ENCODE measurements around the gene ADAMTSL2. TPM values are rescaled to one million over a fixed set of nuclear protein-coding genes. Genes with fewer than 3 reads are reported as not detected.

ADAMTSL2 gene
- total RNA-seq, 4 donors from 2014 or later, result 2.8 to 6.6 (median 3.2) TPM

DNA sequence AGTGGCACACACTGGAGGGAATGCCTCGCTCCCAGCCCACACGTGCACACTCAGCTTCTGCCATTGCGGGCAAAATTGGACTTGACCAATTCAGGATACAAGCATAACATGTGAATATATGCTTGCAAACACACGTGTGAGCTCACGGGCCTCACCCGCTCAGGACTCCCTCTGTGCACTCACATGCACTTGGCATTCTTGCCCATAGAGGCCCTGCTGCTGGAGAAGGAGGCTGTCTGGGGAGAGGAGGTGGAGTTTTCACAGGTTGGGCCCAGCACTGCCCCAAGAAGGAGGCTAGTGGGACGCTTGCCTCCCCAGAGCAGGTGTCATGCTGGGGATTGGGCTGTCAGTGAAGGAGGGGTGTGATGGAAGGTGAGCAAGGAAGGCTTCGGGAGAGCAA lies 11.4 kb upstream of the ADAMTSL2 start:
- no peaks in the 10 kb centered on the region for H3K9me3 ChIP-seq
- intact Hi-C loops (cut with DNase I), result no loop called here
- 77% methylated on average over 2 of the region's 8 CpGs for WGBS
- TF ChIP-seq POLR2A (IDR thresholded peaks at IDR 0.05; ENCODE audit: low read depth) (no peak), POLR2AphosphoS5 (IDR thresholded peaks at IDR 0.05) (no peak), EP300 (IDR thresholded peaks at IDR 0.05) (no peak)
- TF ChIP-seq, protein P1, sequence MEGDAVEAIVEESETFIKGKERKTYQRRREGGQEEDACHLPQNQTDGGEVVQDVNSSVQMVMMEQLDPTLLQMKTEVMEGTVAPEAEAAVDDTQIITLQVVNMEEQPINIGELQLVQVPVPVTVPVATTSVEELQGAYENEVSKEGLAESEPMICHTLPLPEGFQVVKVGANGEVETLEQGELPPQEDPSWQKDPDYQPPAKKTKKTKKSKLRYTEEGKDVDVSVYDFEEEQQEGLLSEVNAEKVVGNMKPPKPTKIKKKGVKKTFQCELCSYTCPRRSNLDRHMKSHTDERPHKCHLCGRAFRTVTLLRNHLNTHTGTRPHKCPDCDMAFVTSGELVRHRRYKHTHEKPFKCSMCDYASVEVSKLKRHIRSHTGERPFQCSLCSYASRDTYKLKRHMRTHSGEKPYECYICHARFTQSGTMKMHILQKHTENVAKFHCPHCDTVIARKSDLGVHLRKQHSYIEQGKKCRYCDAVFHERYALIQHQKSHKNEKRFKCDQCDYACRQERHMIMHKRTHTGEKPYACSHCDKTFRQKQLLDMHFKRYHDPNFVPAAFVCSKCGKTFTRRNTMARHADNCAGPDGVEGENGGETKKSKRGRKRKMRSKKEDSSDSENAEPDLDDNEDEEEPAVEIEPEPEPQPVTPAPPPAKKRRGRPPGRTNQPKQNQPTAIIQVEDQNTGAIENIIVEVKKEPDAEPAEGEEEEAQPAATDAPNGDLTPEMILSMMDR (IDR thresholded peaks at IDR 0.05), result no peak
- H3K36me3 ChIP-seq, result no peaks in the 10 kb centered on the region
- H3K27ac ChIP-seq (replicated peaks in 1 of 4), result no peak overlapping the region
- no peak for DNase-seq (ENCODE audit: extremely low spot score)
- H3K27me3 ChIP-seq, result peaks cover 0 to 18% (median 0%) of the 10 kb centered on the region in 4 donors
- H3K4me1 ChIP-seq, result peaks cover 15 to 25% (median 24%) of the 10 kb centered on the region in 4 donors
- H3K4me3 ChIP-seq, result no peak overlapping the region

DNA sequence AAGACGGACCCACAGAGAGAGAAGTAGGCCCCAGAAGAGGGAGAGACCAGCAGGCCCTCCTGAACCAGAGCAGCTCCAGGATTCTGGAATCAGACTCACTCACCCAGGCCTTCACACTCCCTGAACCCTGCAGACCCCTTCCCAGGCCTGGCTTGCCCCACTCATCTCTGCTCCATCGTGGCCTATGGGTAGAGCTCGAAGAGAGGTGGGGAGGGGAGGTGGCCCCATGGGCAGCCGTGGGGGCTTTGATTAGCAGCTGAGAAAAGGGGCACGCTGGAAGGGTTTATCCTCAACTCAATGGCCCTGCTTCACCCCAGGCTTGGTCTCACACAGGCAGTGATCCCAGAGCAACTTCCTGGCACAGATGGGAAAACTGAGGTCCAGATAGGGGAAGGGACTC lies 10.4 kb upstream of the ADAMTSL2 start:
- WGBS, result 94% methylated on average over 5 of the region's 5 CpGs

DNA sequence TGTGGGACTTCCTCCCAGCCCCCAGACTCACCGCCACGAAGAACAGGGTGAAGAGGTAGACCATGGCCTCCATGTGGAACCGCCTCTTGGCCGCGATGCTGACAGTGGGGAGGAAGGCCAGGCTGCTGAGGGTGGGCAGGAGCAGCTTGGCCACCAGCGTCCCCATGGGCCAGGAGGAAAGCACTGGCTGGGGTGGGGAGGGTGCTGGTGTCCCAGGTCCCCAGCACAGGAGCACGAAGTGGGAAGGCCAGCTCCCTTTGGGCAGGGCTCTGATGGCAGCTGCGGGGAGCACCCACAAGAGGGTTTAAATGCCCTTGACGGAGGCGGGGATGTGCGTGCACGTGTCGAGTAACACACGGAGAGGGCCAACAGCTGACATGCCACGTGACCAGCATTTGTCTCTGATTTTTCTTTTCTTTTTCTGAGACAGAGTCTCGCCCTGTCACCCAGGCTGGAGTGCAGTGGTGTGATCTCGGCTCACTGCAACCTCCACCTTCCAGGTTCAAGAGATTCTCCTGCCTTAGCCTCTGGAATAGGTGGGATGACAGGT lies 9.8 kb upstream of the ADAMTSL2 start, which contains the start of gene MYMK:
TSS of gene MYMK (minus strand) at position 281 of the 550 bp plus-strand sequence. CDS start at position 166, 115 bp downstream.
- Histone ChIP-seq H3K4me1 (peaks cover 16 to 38% (median 36%) of the 10 kb centered on the region in 4 donors), H3K27me3 (peaks cover 0 to 31% (median 0%) of the 10 kb centered on the region in 4 donors), H3K36me3 (no peaks in the 10 kb centered on the region), H3K4me3 (no peak within 1 kb of the TSS), H3K27ac (replicated peaks in 1 of 4) (no peak within 1 kb of the TSS), H3K9me3 (no peaks in the 10 kb centered on the region)
- intact Hi-C loops (cut with DNase I), result no loop called here
- WGBS, result 97% methylated on average over 17 of the region's 17 CpGs
- TF ChIP-seq POLR2AphosphoS5 (IDR thresholded peaks at IDR 0.05) (no peak), POLR2A (IDR thresholded peaks at IDR 0.05; ENCODE audit: low read depth) (no peak), EP300 (IDR thresholded peaks at IDR 0.05) (no peak)
- TF ChIP-seq, protein P1 (IDR thresholded peaks at IDR 0.05), result no peak
- DNase-seq (ENCODE audit: extremely low spot score), result no peak

More for the DNA sequence above, 10.4 kb upstream of the ADAMTSL2 start:
- no peak overlapping the region for H3K27ac ChIP-seq (replicated peaks in 1 of 4)
- no peak overlapping the region for H3K4me3 ChIP-seq
- intact Hi-C loops (cut with DNase I), result no loop called here
- no peaks in the 10 kb centered on the region for H3K9me3 ChIP-seq
- no peaks in the 10 kb centered on the region for H3K36me3 ChIP-seq
- TF ChIP-seq POLR2A (IDR thresholded peaks at IDR 0.05; ENCODE audit: low read depth) (no peak), POLR2AphosphoS5 (IDR thresholded peaks at IDR 0.05) (no peak), EP300 (IDR thresholded peaks at IDR 0.05) (no peak)
- TF ChIP-seq, protein P1 (IDR thresholded peaks at IDR 0.05), result no peak
- no peak for DNase-seq (ENCODE audit: extremely low spot score)
- H3K27me3 ChIP-seq, result peaks cover 0 to 28% (median 0%) of the 10 kb centered on the region in 4 donors
- peaks cover 16 to 36% (median 34%) of the 10 kb centered on the region in 4 donors for H3K4me1 ChIP-seq

DNA sequence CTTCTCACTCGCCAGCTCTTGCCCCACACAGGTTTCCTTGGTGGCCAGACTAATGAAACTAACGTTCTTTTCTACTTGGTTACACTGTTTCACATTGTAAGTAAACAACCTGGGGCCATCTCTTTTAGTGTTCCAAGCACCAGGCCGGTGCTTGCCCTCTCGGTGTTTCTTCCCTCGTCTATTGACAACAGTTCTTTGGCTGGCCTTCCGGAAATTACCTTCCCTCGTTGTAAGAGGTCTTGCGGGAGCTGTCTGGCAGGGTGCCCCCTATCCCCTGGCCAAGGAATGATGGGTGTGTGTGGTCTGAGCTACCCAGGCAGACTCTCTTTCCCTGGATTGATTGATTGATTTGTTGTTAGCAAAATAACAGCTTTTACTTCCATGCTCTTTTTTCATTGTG lies 8.8 kb upstream of the ADAMTSL2 start:
- Histone ChIP-seq H3K27me3 (peaks cover 0 to 38% (median 0%) of the 10 kb centered on the region in 4 donors), H3K4me1 (peaks cover 16 to 38% (median 36%) of the 10 kb centered on the region in 4 donors), H3K27ac (replicated peaks in 1 of 4) (no peak overlapping the region), H3K9me3 (no peaks in the 10 kb centered on the region), H3K36me3 (no peaks in the 10 kb centered on the region), H3K4me3 (no peak overlapping the region)
- intact Hi-C loops (cut with DNase I), result no loop called here
- DNase-seq (ENCODE audit: extremely low spot score), result no peak
- TF ChIP-seq EP300 (IDR thresholded peaks at IDR 0.05), result no peak
- TF ChIP-seq, protein P1 (IDR thresholded peaks at IDR 0.05), result no peak
- TF ChIP-seq POLR2A (IDR thresholded peaks at IDR 0.05; ENCODE audit: low read depth), result no peak
- TF ChIP-seq POLR2AphosphoS5 (IDR thresholded peaks at IDR 0.05), result no peak
- WGBS, result 56% methylated on average over 8 of the region's 8 CpGs
